HG03571 (cell line): ENCODE measurements around the gene PPP6R1.

Experiments
- ATAC-seq: cut with Tn5 transposase; IDR thresholded peaks from one replicate; pipeline ENCODE4 v1.9.1; 2021; ENCODE audit not compliant: unreplicated experiment

Gene PPP6R1

GRCh38 chr19:55186080-55186479 lies 72.7 kb downstream of the PPP6R1 start:
- no peak for ATAC-seq

GRCh38 chr19:55181740-55182139 lies 77.1 kb downstream of the PPP6R1 start:
- no peak for ATAC-seq
